NCI-H2196 (cell line): ENCODE results near the gene LRRC4C.

Experiments used
- DNase-seq: peaks from one replicate; lab custom pipeline; 2025; ENCODE audit not compliant: unreplicated experiment; lab: John Stamatoyannopoulos, UW

The LRRC4C gene

DNA sequence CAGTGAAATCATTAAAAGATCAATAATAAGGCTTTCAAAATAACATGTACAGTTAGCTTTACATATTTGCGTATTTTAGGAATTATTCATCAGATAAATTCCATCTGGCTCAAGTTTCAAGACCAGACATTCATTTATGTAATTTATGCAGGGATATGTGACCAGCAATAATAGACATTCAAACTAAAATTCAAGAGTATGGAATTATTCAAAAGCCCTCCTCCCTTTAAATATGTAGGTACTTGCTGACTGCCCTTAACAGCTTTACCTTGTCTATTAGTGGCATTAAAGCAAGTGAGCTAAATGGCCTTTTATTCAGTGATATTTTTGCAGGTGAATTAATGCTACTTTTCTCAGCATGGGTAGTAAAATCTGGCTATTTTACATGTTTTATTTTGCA is 126.1 kb downstream of the LRRC4C start:
- no peak for DNase-seq

DNA sequence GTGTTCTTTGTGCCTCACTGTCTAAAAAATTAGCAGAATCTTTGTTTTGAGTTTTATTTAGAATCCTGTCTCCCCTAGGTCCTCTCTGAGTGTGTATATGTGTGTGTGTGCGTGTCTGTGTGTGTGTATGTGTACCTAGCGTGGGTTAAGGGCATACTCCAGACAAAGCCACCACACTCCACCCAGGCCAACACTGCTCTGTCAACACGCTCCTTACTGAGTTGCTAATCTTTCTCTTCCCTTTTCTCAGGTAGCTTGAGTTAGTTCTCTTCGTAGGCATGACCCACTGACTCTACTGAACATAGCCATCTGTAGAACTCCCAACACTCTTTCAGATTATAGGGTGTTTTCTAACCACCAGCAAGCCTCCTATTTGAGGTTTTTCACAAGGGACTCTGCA is 131.1 kb downstream of the LRRC4C start:
- no peak for DNase-seq

DNA sequence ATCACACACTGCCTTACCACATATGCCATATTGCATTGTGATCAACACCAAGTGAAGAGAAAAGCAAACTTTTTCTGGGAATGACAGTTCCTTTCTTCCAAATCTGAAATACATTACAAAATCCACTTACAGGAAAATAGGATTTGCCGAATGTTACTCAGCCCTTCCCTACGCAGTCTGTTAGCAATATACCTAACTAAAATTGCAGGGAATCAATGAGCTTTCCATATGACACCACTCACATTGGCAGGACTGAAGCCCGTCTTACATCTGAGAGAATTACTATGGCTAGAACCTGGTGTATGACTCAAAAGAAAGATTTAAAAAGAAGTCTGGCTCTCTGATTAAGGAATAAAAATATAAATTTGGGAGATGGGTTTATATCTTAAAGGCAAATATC is 136.0 kb downstream of the LRRC4C start:
- DNase-seq = no peak

DNA sequence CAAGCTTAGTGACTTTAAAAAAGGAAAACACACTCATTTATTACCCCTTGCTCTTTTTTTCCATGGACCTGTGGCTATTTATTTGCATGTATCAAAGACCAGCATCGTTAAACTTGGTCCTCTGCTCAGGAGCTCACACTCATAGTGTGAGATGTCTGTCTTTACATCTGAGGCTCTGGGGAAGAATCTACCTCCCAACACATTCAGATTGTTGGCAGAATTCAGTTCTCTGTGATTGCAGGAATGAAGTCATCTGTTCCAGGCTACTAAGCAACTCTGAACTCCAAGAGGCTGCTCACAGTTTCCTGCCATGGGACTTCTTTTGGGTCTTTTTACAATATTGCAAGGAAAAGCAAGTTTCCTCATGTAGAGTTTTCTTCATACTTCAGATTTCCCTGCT is 138.8 kb downstream of the LRRC4C start:
- no peak for DNase-seq

DNA sequence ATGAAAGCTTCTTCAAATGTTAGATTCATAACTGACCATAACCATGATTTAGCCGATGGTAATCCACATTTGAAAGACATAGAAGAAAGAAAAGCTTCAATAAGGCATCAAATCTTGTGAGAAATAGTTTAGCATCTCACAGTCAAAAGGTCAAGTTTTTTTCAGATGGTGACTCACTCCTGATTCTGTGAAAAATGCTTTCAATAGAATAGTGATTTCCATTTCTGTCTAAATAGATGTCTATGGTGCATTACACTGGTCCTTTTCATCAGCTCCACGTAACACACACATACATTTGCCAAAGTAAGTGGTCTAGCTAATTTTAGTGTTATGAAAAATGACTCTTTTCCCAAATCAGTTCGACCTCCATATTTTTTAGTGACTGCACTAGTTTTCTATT is 139.2 kb downstream of the LRRC4C start:
- DNase-seq = no peak

DNA sequence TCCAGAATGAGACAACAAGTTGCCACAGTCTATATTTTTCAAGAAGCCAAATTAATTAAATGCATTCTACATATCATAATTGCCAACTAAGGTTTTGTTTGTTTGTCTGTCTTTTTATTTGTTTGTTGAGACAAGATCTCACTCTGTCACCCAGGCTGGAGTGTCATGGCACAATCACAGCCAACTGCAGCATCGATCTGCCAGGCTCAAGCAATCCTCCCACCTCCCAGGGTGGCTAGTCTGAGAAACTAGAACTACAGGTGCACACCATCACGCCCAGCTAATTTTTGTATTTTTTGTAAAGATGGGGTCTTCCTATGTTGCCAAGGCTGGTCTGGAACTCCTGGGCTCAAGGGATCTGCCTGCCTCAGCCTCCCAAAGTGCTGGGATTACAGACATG is 140.0 kb downstream of the LRRC4C start:
- DNase-seq = no peak

DNA sequence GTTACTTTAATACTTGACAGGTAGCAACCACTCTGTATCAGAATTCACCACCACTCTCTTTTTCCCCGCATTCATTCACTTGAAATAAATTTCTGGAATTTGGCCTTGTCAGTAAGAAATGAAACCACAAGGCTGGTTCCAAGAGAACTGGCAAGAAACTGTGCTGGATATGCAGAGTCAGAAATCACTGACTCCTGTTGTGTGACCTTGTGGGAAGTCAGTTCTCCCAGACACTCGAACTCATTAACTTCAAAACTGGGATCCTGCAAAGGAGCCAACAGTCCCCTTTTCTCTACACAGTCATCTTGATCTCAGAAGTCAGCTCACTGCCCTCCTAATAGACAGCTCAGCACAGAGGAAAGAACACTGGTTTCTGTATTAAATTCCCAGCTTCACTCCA is 142.7 kb downstream of the LRRC4C start:
- DNase-seq = no peak

DNA sequence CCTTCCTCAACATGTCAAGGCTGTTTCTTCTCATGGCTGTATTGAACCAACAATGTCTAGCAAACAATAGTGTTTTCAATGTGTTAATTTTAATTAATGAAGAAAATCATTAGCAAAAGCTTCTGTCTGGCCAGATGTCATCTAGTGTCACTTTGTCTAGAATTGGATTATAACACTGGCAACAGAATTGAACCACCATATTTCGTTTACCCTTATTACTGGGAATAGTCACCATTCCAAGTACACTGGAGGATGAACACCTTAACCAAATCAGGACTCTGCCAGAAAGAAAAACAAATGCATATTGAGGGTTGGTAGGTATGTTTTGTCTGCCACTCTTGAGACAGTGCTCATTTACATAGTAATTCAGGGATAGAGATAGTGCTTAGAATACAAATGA is 146.2 kb downstream of the LRRC4C start:
- no peak for DNase-seq

DNA sequence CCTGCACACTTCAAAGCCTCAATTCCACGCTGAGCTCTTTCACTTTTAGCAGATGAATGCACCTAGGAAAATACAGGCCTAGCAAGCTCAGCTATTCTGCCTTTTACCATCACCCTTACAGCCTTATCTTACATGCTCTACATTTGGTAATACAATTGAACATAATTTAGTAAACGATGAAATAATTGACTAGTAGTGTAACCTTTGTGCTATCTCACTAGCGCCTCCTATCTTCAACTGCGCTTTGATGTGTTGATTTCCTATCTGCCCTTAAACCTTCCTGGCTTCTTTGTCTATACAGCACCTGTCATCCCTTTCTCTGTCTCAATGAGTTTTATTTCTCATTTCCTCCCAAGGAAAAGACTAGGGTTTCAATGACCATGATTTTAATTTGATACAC is 149.7 kb downstream of the LRRC4C start:
- DNase-seq = no peak

DNA sequence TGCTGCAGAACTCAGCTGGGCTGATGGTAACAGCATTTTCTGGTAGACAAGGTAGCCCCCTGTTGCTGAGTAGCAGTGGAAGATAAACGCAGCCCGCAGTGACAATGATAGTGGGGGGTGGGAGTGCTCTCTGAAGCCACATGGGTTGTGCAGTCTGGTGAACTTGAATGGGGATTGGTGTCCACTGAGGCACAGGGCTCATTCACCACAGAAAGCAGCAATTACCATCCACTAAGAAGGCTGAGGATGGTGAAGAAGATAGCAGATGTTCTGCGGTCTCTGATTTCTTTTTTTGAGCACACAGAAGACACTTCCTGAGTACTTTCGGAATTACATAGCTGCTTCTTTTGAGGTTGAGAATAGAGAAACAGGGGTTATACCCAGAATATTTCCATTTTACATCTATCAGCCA is 150.3 kb downstream of the LRRC4C start:
- DNase-seq = no peak

DNA sequence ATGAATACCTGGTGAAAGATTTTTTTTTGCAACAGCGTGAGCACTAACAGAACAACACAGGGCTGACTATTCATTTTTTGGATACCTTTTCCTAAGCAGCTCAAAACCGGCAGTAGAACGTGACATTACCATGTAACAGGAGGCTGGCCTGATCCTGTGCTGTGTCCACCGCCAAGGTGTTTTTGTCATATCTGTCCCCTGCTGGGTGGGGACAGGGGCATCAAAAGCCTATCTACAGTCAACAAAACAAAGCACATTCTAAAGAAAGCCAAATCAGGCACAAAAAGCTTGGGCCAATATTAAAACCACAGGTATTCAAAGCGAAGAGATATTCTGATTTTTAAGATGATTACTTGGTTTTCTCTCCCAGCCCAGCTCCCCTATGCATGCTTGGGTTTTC is 151.2 kb downstream of the LRRC4C start:
- DNase-seq = no peak

DNA sequence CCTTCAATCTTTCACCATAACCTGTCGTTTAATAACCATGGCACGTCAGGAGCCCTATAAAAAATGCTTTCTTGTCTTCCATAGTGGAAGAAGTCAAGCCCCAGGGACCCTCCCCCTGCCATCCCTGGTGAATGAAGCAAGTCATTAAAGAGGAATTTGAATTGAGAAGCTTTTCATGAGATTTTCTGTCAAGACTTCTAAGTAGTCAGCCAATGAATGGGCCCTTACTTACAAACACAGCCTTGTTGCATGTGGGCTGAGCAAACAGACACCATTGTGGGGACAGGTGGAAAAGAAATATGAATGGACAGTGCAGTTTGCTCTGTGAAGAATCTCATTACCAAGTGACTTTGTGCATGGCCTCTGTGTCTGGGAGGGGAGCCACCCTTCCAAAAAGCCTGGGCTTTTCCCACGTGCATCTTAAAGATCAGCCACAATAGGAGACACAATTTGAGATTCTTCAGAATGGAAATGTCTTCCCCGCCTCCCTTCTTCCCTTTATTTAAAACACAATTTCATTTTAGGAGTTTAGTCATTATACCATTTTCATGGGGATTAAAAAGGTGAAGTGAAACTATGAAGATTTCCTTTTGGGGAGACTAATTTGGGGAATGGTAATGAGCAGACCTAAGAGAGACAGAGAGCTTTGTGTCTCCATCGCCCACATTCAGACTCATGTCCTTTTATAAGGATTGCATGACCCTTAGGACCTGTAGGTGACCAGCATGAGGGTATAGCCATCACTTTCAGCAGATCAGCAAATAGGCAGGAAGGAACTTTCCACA is 152.0 kb downstream of the LRRC4C start:
- no peak for DNase-seq

DNA sequence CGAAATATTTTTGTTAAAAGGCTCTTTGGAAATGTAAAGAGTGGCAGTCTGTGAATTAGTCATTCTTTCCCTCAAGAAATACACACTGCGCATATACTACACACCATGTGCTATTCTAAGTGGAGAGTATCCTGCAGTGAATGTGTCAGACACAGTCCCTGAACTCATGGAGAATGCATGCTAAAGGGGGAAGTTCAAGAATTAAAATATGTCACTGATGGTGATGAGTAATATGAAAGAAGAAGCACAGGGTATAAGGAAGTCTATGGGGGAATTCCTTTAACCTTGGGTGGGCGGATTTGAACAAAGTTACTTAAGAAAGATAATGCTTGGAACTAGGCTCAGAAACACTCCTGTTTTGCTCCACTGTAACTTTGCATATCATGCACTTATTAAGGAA is 153.0 kb downstream of the LRRC4C start:
- no peak for DNase-seq

DNA sequence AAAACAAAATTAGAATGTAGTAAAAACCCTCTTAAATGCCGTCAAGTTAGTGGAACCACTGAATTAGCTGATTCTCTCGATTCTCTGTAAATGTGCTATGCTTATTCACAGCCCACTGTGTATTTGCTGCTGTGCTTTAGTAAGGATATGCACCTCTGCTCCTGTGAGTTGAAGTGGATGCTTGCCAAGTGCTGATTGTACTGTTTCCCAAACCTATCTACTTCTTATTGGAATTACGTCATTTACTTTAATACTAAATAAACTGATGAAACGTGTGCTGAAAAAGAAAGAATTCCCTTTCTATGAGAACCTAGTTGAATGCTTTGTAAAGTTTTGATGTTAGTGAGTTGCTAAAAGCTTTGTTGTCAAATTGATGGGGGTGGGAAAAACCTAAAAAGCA is 158.4 kb downstream of the LRRC4C start:
- DNase-seq = no peak

DNA sequence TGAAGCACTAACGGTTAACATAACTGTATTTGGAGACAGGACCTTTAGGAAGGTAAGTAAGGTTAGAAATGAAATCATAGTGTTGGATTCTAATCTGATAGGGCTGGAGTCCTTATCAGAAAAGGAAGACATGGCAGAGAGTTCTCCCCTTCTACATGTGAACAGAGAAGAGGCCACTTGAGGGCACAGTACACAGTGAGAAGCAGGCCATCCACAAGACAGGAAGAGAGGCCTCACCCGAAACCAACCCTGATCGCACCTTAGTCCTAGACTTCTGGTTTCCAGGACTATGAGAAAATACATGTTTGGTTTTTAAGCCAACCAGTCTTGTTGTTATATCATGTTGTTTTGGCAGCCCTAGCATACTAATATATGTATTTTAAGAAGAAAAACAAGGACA is 170.0 kb downstream of the LRRC4C start:
- no peak for DNase-seq

DNA sequence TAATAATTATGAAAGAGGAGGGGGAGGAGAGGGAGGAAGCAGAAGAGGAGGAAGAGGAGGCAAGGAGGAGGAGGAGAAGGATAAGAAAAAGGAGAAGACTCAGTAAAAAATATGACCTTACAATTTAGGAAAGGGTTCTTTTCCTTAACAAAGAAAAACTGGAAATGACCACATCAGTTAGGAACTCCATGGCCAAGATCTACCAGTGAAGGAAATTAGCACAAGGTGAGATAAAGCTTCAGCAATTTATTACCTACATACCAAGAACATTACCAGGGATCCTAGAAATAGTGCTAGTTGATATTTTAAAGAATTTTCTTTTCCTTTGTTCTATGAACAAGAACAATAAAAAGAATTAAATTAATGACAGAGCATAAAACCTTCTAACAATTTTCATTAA is 172.7 kb downstream of the LRRC4C start:
- no peak for DNase-seq

DNA sequence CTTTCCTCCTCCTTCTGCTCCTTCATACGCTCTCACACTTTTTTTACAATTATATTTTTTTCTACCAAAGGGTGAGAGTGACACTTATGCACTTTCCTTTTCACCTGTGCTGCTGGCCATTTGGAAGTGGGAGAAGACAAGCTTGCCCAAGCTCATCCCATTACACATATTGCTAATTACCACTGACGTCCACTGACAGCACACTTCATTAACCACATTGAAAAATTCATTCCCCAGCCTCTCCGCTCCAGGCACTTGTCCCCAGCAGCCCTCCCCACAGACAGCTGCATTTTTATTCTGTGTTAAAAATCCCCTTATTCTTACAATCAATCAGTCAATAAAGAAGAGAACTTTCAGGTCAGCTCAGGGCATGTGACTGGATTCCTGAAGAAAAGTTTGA is 175.1 kb downstream of the LRRC4C start:
- no peak for DNase-seq

DNA sequence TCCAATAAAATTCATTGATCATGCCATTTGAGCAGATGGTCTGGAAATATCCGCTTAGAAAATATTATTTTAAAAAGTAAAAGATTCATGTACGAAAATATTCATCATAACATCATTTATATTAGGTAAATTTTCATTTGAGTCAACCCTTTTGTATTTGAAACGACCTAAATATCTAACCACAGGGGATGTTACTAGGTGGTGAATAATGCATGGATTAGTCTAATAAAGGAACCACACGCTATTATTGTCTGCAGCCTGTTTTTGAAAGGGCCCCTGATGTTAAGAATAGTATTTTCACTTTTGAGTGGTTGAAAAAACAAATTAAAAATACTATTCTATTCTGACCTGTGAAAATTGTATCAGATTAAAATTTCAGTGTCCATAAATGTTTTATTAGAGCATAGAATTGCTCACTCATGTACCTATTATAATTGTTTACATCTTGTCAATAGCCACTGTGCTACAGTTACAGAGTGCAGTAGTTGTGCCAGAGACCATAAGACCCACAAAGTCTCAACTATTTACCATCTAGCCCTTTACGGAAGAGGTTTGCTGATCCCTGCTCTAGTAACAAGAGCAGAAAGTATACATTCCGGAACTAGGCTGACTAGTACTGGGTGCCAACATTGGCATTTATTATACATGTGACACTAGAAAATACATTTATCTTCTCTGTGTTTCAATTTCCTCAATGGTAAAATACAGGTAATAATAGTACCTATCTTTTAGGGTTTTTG is 176.1 kb downstream of the LRRC4C start:
- DNase-seq = no peak

DNA sequence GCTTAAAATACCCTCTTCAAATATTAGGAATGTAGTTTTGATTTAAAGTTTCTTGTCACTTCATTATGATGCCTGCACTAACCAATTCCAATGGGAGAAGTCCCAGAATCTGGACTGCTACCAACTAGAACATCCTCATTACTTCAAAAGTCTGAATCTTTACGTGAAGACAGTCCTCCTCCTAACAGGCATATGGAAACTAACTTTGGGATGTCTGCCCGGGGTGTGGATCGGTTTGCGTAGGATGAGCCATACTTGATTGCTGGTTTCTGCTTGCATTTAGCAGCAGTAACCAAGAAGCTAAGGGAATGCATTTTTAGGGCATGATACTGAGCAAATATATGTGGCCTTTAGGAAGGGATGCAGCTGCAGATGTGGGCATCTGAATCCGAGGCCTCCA is 177.1 kb downstream of the LRRC4C start:
- DNase-seq = no peak

DNA sequence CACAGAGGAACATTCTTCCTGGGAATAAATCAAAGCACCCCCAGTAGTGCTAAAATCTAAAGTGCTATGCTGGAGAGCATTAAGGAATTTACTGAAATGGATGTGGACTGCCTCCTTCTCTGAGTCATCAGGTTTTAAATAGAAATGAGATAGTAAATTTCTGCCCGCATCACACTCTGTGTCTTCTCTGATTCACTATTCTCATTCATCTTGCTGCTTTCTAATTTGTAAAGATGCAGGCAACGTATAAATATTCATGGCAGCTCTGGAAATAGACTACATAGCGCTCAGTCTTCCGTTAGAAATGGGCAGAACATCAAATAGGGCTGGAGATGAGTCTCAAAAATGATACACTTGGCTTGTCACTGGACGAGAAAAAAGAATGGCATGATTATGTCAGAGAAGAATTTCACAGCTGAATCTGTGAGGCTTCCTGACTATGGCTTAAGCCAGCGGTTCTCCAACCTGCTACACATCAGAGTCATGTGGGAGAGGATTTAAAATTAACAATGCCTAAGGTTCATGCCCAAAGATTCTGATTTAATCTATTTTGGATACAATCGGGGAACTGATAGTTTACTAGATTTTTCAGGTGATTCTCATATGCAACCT is 178.2 kb downstream of the LRRC4C start:
- no peak for DNase-seq

DNA sequence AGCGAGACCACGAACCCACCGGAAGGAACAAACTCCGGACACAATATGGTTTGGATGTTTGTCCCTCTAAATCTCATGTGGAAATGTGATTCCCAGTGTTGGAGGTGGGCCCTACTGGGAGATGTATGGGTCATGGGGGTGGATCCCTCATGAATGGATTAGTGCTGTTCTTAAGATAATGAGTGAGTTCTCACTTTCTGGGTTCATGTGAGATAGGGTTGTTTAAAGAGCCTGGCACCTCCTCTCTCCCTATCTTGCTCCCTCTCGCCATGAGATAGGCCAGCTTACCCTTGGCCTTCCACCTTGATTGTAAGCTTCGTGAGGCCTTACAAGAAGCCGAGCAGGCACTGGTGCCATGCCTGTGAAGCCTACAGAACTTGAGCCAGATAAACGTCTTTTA is 184.6 kb downstream of the LRRC4C start:
- no peak for DNase-seq

DNA sequence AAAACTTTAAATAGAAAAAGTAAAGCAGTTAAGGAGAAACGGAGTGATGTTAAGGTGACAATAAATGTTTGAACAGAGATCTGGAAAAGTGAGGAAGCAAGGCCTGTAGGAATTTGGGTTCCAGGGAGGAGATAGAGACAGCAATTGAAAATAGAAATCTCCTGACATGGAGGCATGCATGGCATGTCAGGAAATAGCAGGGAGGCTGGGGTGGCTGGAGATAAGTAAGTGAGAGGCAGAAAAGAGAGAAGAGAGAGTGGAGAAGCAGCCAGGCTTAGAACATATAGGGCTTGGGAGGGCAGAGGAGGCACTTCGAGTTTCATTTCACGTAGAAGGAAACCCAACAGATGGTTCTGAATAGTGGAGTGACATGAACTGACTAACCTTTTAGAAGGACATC is 185.5 kb downstream of the LRRC4C start:
- DNase-seq = no peak
